Measurements from ENCODE around the gene TMC7. TPM values are rescaled to one million over a fixed set of nuclear protein-coding genes. Genes with fewer than 3 reads are reported as not detected.

TMC7 gene
- total and polyA plus RNA-seq, 2 of the 13 experiments (the other 11 are each of a cell fraction or from before 2014, with no cell fraction given): 1.2 to 5.1 TPM

GRCh38 chr16:19067349-19068236, 83.9 kb downstream of the TMC7 start, which contains the start of gene COQ7 (continued):
- no peak for TF ChIP-seq ZFP36L1 (CRISPR knock-in tag; IDR thresholded peaks at IDR 0.05)
- TF ChIP-seq SSRP1 (CRISPR knock-in tag; IDR thresholded peaks at IDR 0.05): no peak
- TF ChIP-seq ZNF574 (CRISPR knock-in tag; IDR thresholded peaks at IDR 0.05): peak; percentile 85
- TF ChIP-seq HMG20A (CRISPR knock-in tag; IDR thresholded peaks at IDR 0.05; ENCODE audit: borderline replicate concordance): no peak
- TF ChIP-seq ISX (CRISPR knock-in tag; conservative IDR thresholded peaks at IDR 0.05): peak; percentile 83; the same call in 1 of the 2 replicates
- TF ChIP-seq ZBTB38 (CRISPR knock-in tag; IDR thresholded peaks at IDR 0.05): peak; percentile 88
- TF ChIP-seq GATAD2A (CRISPR knock-in tag; IDR thresholded peaks at IDR 0.05): peak; percentile 73
- TF ChIP-seq PHF5A (CRISPR knock-in tag; IDR thresholded peaks at IDR 0.05; ENCODE audit: low read depth, unreplicated experiment): peak; percentile 44
- TF ChIP-seq CHD2 (IDR thresholded peaks at IDR 0.05; ENCODE audit: low read depth, low read length): peak; percentile 58; the same call in 1 of the 2 replicates
- 0 out of 2 replicates have a peak, but pooled peaks have one; percentile 63 for TF ChIP-seq BRF2 (CRISPR knock-in tag; IDR thresholded peaks at IDR 0.05)
- peak; percentile 91 for TF ChIP-seq ZNF891 (CRISPR knock-in tag; IDR thresholded peaks at IDR 0.05)
- TF ChIP-seq ZNF792 (CRISPR knock-in tag; IDR thresholded peaks at IDR 0.05): no peak; the same call in 1 of the 2 replicates
- no peak for TF ChIP-seq BATF2 (CRISPR knock-in tag; IDR thresholded peaks at IDR 0.05)
- TF ChIP-seq RFX5 (IDR thresholded peaks at IDR 0.05; ENCODE audit: low read depth, low read length): peak; percentile 81
- 0 out of 2 replicates have a peak, but pooled peaks have one; percentile 61 for TF ChIP-seq ZNF333 (CRISPR knock-in tag; IDR thresholded peaks at IDR 0.05; ENCODE audit: borderline replicate concordance)
- peak; percentile 87; the same call in 1 of the 2 replicates for TF ChIP-seq CBFB (CRISPR knock-in tag; IDR thresholded peaks at IDR 0.05)
- 0 out of 2 replicates have a peak, but pooled peaks have one; percentile 80 for TF ChIP-seq ETS1 (CRISPR knock-in tag; IDR thresholded peaks at IDR 0.05)
- TF ChIP-seq SNAI1 (CRISPR knock-in tag; IDR thresholded peaks at IDR 0.05; ENCODE audit: borderline replicate concordance): no peak
- TF ChIP-seq SIX1 (CRISPR knock-in tag; IDR thresholded peaks at IDR 0.05; ENCODE audit: borderline replicate concordance): no peak; the same call in 1 of the 2 replicates
- peak; percentile 93 for TF ChIP-seq TBX2 (CRISPR knock-in tag; IDR thresholded peaks at IDR 0.05; ENCODE audit: borderline replicate concordance)
- no peak for TF ChIP-seq SOX13 (IDR thresholded peaks at IDR 0.05)
- peak in 1 of 2 experiments; percentile 99; a peak in 3 of 4 replicates for TF ChIP-seq SOX13 (CRISPR knock-in tag; conservative IDR thresholded peaks at IDR 0.05 in 1 of 2, IDR thresholded peaks at IDR 0.05 in 1 of 2)
- no peak for TF ChIP-seq ZNF484 (CRISPR knock-in tag; IDR thresholded peaks at IDR 0.05; ENCODE audit: borderline replicate concordance, low read depth)
- TF ChIP-seq CAMTA2 (CRISPR knock-in tag; IDR thresholded peaks at IDR 0.05; ENCODE audit: borderline replicate concordance): peak; percentile 38; the same call in 1 of the 2 replicates
- peak; percentile 95 for TF ChIP-seq RFXAP (CRISPR knock-in tag; IDR thresholded peaks at IDR 0.05; ENCODE audit: borderline replicate concordance)
